Measurements from ENCODE around the gene RIN3.

GRCh38 chr14:92655419-92656201 lies 142.0 kb downstream of the RIN3 start:
- TF ChIP-seq CTCF (IDR thresholded peaks at IDR 0.05): no peak
- no peak for TF ChIP-seq POLR2A (IDR thresholded peaks at IDR 0.05)
